NB4 (cell line): ENCODE measurements around the gene PAMR1.

Experiments
- DNase-seq: peaks from one replicate; pipeline ENCODE4 v3.0.0; 2010; ENCODE audit warnings: low read depth
- H3K4me3 ChIP-seq: one replicate; pipeline ENCODE4 v1.5.1; 2011; ENCODE audit warnings: mild to moderate bottlenecking, low read depth, low read length, moderate library complexity
- MYC ChIP-seq: IDR thresholded peaks from 2 replicates; pipeline ENCODE4 v1.6.1; 2011; ENCODE audit warnings: low read depth, low read length
- POLR2A ChIP-seq: IDR thresholded peaks from 2 replicates; pipeline ENCODE4 v1.6.1; 2011; ENCODE audit warnings: mild to moderate bottlenecking; ENCODE audit not compliant: insufficient read length; ENCODE audit errors: extremely low read depth
- TF ChIP-seq, protein P1 (sequence below): IDR thresholded peaks from one replicate; pipeline ENCODE4 v1.5.1; 2012; ENCODE audit warnings: low read depth, low read length
- TF ChIP-seq, protein P2 (sequence below): IDR thresholded peaks from 2 replicates; pipeline ENCODE4 v1.6.1; 2011; ENCODE audit warnings: low read depth, low read length

The PAMR1 gene

DNA sequence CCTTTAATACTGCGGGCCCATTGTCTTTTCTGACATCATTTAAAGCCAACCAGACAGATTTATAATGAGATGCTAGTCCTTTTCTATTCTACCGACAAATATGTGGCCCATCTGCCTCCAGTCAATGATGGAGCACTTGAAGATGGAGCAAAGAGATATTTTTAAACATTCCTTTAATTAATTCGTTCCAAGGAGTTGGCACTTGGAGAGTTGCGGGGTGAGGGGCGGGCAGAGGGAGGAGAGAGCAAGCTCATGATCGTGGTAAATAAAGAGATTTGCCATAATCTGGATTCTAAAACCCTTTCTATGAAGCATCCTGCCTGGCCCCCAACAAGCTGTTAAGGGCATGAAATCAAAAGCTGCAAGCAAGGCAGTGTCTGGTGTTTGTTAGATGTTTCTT, 111.1 kb downstream of the PAMR1 start:
- no peak overlapping the region for H3K4me3 ChIP-seq
- no peak for DNase-seq
- TF ChIP-seq POLR2A, result no peak
- TF ChIP-seq MYC, result no peak
- TF ChIP-seq, protein P1, sequence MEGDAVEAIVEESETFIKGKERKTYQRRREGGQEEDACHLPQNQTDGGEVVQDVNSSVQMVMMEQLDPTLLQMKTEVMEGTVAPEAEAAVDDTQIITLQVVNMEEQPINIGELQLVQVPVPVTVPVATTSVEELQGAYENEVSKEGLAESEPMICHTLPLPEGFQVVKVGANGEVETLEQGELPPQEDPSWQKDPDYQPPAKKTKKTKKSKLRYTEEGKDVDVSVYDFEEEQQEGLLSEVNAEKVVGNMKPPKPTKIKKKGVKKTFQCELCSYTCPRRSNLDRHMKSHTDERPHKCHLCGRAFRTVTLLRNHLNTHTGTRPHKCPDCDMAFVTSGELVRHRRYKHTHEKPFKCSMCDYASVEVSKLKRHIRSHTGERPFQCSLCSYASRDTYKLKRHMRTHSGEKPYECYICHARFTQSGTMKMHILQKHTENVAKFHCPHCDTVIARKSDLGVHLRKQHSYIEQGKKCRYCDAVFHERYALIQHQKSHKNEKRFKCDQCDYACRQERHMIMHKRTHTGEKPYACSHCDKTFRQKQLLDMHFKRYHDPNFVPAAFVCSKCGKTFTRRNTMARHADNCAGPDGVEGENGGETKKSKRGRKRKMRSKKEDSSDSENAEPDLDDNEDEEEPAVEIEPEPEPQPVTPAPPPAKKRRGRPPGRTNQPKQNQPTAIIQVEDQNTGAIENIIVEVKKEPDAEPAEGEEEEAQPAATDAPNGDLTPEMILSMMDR, result no peak
- TF ChIP-seq, protein P2, sequence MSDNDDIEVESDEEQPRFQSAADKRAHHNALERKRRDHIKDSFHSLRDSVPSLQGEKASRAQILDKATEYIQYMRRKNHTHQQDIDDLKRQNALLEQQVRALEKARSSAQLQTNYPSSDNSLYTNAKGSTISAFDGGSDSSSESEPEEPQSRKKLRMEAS, result no peak

DNA sequence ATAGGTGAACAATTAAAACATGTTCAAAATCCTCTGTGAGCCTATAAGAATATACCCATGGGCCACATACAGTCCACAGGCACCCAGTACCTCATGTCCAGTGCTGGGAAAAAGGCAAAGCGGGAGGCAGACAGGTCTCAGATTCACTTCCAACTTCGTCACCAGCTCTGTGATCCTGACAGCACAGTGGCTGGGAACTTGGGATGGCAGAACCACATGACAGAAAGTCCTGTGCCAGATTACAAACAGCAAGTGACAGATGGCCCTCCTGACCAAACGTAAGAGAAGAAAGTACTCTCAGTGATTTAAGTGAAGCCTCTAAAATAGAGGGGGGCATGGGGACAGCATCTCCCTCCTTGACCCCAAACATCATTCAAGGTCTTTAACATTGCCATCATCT, 111.8 kb downstream of the PAMR1 start:
- no peak overlapping the region for H3K4me3 ChIP-seq
- no peak for DNase-seq
- TF ChIP-seq POLR2A (no peak), MYC (no peak)
- TF ChIP-seq, protein P2, result no peak
- TF ChIP-seq, protein P1, result no peak

DNA sequence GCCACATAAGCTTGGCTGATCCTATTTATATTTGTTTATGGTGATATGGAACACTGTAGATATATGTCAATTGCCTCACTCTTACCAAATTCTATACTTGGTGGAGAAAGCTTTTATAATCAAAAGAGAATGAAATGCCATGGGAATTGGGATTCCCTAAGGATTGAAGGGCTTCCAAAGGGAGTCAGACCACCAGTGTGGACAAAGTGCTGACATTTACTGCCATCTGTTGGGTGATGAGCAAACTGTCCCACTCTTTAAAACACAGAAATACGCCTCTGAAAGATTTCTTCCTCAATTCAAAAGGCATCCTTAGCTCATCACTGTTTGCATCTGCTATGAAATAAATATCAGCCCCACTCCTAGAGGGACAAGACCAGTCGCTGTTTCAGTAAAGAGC, 113.1 kb downstream of the PAMR1 start:
- H3K4me3 ChIP-seq, result no peak overlapping the region
- TF ChIP-seq, protein P2, result no peak
- TF ChIP-seq, protein P1, result peak; percentile 37
- no peak for TF ChIP-seq POLR2A
- DNase-seq, result peak; percentile 4

DNA sequence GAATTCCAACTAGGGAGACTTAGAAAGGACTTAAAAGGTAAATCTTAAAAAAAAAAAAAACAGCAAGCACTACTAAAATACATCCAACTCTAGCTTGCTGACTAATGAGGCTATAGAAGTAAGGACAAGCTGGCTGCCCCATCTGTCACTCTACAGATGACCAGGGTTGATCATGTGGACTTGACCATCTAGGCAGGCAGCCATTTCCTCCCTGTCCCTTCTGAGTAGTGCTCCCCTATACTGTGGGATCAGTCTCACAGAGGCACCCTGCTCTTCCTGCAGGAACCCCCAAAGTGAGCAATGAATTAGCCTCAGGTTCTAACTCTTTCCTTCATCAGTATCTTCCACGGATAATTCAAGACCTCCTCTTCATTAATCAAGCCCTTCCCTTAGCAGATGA, 118.4 kb downstream of the PAMR1 start:
- DNase-seq, result no peak
- H3K4me3 ChIP-seq, result no peak overlapping the region
- TF ChIP-seq, protein P2, result no peak
- TF ChIP-seq, protein P1, result no peak
- TF ChIP-seq MYC (no peak), POLR2A (no peak)

DNA sequence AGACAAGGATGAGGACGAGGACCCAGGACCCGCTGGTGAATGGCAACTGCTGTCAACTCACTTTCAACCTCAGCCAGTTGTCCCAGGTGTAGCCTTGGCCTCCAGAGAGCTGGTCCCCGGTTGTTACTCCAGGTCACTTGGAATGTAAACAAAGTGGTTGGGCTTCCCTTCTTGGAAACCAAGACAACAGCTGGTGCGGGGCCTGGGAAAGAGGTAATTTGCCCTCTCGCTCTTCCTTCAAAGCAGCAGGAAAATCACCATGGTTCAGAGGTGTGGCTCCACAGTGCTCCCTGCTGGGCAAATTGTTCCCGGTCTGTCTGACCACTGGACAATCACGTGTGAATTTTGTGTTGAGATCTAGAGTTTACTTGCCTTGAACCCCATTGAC, 121.0 kb downstream of the PAMR1 start:
- TF ChIP-seq MYC (no peak), POLR2A (no peak)
- TF ChIP-seq, protein P1, result peak; percentile 52
- TF ChIP-seq, protein P2, result peak; percentile 46; the same call in 1 of the 2 replicates
- no peak overlapping the region for H3K4me3 ChIP-seq
- peak; percentile 32 for DNase-seq

DNA sequence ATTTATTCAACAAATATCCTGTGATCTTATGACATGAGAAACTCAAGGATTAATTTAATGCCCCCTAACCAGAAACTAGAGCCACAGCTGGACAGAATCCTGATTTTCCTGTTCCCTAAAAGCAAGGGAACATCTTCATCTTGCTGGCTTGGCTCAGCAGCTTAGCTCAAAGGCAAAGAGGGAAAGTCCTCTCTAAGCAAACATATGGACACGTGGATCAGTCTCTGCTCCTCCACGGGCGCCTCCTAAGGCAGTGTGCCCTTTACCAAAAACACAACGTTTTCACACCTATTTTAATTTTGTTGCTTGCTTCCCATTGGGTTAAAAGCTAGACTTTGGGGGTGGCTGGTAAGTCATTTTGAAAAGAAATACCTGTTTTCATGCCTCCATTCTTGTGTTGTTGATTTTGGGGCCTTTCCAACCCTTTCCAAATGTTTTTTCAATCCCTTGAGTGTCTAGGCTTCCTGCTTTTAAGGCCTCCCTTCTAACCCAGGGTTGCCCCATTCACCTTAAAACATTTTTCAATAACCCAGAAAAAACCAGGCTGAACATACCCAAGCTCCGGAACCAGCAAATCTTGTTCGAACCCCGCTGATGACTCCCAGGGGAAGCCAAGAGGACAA, 121.5 kb downstream of the PAMR1 start:
- TF ChIP-seq, protein P2, result no peak
- TF ChIP-seq MYC, result no peak
- no peak for TF ChIP-seq POLR2A
- TF ChIP-seq, protein P1, result no peak
- no peak overlapping the region for H3K4me3 ChIP-seq
- no peak for DNase-seq
